Measurements from ENCODE around the gene IGF1R. TPM values are rescaled to one million over a fixed set of nuclear protein-coding genes. Genes with fewer than 3 reads are reported as not detected.

The IGF1R gene
- total RNA-seq, 1 experiment from 2014 or later = 71.3 TPM

DNA sequence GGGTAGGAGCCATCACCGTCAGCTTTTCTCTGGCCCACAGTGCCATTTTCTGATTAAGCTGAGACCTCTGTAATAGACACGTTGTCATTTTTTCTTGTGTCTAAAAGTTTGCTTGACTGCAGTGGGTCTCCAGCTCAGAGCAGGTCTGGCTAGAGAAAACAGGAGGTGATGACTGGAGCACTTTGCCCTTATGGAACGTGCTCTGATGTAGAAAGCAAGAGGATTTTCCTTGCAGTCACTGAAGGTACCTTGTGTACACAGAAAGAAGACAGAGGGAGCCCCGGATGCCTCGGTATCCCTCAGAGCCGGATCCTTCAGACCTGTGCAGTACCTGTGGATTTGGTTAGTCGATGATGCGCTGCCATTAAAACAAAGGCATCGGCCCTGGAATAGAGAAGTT lies 76.2 kb downstream of the IGF1R start:
- Histone ChIP-seq H3K27me3 (ENCODE audit: insufficient read depth, low read depth) (no peaks in the 10 kb centered on the region), H2AFZ (no peak overlapping the region), H3F3A (ENCODE audit: insufficient read depth, low read depth) (peaks cover 25% of the 10 kb centered on the region), H3K36me3 (ENCODE audit: low read depth) (no peaks in the 10 kb centered on the region), H3K4me1 (replicated peaks; ENCODE audit: insufficient read depth) (peaks cover 43% of the 10 kb centered on the region), H4K20me1 (ENCODE audit: insufficient read depth) (no peaks in the 10 kb centered on the region), H3K9me2 (ENCODE audit: insufficient read depth) (no peaks in the 10 kb centered on the region), H3K4me2 (no peak overlapping the region), H3K27ac (peak overlapping the region; percentile 91; the same call in 1 of the 2 replicates), H3K9me3 (ENCODE audit: insufficient read depth, low read depth) (no peaks in the 10 kb centered on the region), H3K79me2 (ENCODE audit: low read depth) (peaks cover 88% of the 10 kb centered on the region), H3K4me3 (no peak overlapping the region)
- intact Hi-C loops (cut with micrococcal nuclease; ENCODE audit: unreplicated experiment) = no loop called here
- ChIA-PET CTCF (interaction anchor here (0.6 kb wide), 1 partner anchor 46 kb away, joined by 3 read pairs; no protein-coding TSS in a partner anchor), POLR2A (ENCODE audit: unreplicated experiment) (interaction anchor here (0.6 kb wide), 1 partner anchor 388 kb away, joined by 6 read pairs; no protein-coding TSS in a partner anchor)
- DNase-seq = no peak
- BruUV-seq (replicated peaks) = no TSS peak
- TF ChIP-seq, protein P1, sequence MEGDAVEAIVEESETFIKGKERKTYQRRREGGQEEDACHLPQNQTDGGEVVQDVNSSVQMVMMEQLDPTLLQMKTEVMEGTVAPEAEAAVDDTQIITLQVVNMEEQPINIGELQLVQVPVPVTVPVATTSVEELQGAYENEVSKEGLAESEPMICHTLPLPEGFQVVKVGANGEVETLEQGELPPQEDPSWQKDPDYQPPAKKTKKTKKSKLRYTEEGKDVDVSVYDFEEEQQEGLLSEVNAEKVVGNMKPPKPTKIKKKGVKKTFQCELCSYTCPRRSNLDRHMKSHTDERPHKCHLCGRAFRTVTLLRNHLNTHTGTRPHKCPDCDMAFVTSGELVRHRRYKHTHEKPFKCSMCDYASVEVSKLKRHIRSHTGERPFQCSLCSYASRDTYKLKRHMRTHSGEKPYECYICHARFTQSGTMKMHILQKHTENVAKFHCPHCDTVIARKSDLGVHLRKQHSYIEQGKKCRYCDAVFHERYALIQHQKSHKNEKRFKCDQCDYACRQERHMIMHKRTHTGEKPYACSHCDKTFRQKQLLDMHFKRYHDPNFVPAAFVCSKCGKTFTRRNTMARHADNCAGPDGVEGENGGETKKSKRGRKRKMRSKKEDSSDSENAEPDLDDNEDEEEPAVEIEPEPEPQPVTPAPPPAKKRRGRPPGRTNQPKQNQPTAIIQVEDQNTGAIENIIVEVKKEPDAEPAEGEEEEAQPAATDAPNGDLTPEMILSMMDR (conservative IDR thresholded peaks at IDR 0.05) = no peak
- no peak for TF ChIP-seq EZH2 (IDR thresholded peaks at IDR 0.05; ENCODE audit: low read depth)

DNA sequence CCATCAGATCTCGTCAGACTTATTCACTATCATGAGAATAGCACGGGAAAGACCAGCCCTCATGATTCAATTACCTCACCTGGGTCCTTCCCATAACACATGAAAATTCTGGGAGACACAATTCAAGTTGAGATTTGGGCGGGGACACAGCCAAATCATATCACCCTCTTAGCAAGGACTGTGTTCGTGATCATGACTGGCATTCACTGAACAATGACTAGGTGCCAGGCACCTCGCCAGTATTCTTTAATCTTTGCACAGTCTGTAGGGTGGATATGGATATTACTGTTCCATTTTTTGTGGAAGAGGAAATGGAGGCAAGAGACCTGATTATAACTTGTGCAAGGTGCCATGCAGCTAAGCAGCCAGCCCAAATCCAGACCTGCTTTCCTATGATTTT lies 77.5 kb downstream of the IGF1R start:
- intact Hi-C loops (cut with micrococcal nuclease; ENCODE audit: unreplicated experiment) = loop anchor here (2.0 to 5.0 kb wide), 2 partner anchors 51 to 171 kb away; no protein-coding TSS in a partner anchor
- peak overlapping the region; percentile 91 for H3K27ac ChIP-seq
- CTCF ChIA-PET = no interaction called here

DNA sequence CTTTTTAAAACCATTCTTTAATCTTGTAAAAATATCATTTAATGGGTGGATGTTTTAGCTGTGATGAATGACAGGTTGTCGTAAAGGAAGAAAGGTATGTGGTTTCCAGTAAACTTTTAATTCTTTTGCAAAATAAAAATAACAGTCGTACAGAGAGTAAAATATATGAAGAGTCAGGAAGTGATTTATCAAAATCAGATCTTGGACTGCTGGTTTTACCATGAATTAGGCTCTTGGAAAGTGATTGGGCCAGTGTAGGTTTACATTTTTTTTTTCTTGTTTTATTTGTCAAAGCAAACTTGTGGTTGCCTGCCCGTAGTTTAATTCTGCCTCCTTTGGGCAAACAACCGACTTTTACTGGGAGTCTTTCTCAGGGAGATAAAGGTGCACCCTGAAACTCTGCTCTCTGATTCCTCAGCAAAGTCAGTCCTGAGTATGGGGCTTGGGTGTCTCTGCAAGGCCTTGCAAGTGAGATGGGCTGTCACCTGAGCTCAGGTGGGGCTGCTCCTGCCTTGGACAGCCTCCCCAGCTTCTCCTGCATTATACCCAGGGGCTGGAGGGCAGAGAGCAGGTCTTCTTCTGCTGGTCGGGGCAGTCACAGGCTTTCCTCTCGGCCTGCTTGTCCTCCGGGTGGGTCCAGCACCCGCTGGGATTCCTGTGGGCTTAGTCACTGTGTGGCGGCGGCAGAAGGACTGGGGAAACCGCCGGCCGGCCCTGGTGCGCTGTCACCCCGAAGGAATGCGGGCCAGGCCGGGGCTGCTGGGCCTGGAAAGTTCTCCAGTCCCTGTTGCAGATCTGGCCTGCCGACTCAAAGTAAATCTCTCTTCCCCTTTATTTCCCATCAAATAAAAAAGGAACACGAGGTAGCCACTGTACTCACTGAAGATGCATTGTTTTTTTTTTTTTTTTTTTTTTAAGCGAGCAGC lies 79.0 kb downstream of the IGF1R start:
- peak; percentile 94 to 97 for DNase-seq
- TSS peak; percentile 72 for BruUV-seq (replicated peaks)
- peak overlapping the region; percentile 91 for H3K27ac ChIP-seq
- peak overlapping the region; percentile 71 for H3K4me2 ChIP-seq
- no peaks in the 10 kb centered on the region for H3K9me3 ChIP-seq (ENCODE audit: insufficient read depth, low read depth)
- H2AFZ ChIP-seq = no peak overlapping the region
- H4K20me1 ChIP-seq (ENCODE audit: insufficient read depth) = no peaks in the 10 kb centered on the region
- H3F3A ChIP-seq (ENCODE audit: insufficient read depth, low read depth) = peaks cover 25% of the 10 kb centered on the region
- ChIA-PET CTCF (interaction anchor here (0.6 to 1.2 kb wide), 3 partner anchors 22 to 124 kb away, joined by 4 to 5 read pairs (median 5); no protein-coding TSS in a partner anchor), POLR2A (ENCODE audit: unreplicated experiment) (interaction anchor here (0.6 to 0.7 kb wide), 4 partner anchors 18 to 1994 kb away, joined by 3 to 13 read pairs (median 8); no protein-coding TSS in a partner anchor)
- intact Hi-C loops (cut with micrococcal nuclease; ENCODE audit: unreplicated experiment) = loop anchor here (1.0 to 5.0 kb wide), 4 partner anchors 50 to 169 kb away; partner anchors contain the start of gene IGF1R
- H3K4me3 ChIP-seq = peak overlapping the region; percentile 14; the same call in 1 of the 2 replicates
- H3K36me3 ChIP-seq (ENCODE audit: low read depth) = no peaks in the 10 kb centered on the region
- peaks cover 89% of the 10 kb centered on the region for H3K79me2 ChIP-seq (ENCODE audit: low read depth)
- TF ChIP-seq, protein P1 (conservative IDR thresholded peaks at IDR 0.05) = no peak
- TF ChIP-seq EZH2 (IDR thresholded peaks at IDR 0.05; ENCODE audit: low read depth) = no peak
- H3K27me3 ChIP-seq (ENCODE audit: insufficient read depth, low read depth) = no peaks in the 10 kb centered on the region
- no peaks in the 10 kb centered on the region for H3K9me2 ChIP-seq (ENCODE audit: insufficient read depth)
- peaks cover 45% of the 10 kb centered on the region for H3K4me1 ChIP-seq (replicated peaks; ENCODE audit: insufficient read depth)

More for the DNA sequence above, 77.5 kb downstream of the IGF1R start:
- Histone ChIP-seq H3F3A (ENCODE audit: insufficient read depth, low read depth) (peaks cover 25% of the 10 kb centered on the region), H3K9me3 (ENCODE audit: insufficient read depth, low read depth) (no peaks in the 10 kb centered on the region), H3K4me2 (peak overlapping the region; percentile 71), H4K20me1 (ENCODE audit: insufficient read depth) (no peaks in the 10 kb centered on the region), H2AFZ (no peak overlapping the region), H3K4me1 (replicated peaks; ENCODE audit: insufficient read depth) (peaks cover 45% of the 10 kb centered on the region), H3K36me3 (ENCODE audit: low read depth) (no peaks in the 10 kb centered on the region), H3K79me2 (ENCODE audit: low read depth) (peaks cover 89% of the 10 kb centered on the region), H3K9me2 (ENCODE audit: insufficient read depth) (no peaks in the 10 kb centered on the region), H3K4me3 (no peak overlapping the region; the same call in 1 of the 2 replicates), H3K27me3 (ENCODE audit: insufficient read depth, low read depth) (no peaks in the 10 kb centered on the region)
- POLR2A ChIA-PET (ENCODE audit: unreplicated experiment) = interaction anchor here (0.5 kb wide), 1 partner anchor 18 kb away, joined by 4 read pairs; no protein-coding TSS in a partner anchor
- TF ChIP-seq, protein P1 (conservative IDR thresholded peaks at IDR 0.05) = no peak
- TF ChIP-seq EZH2 (IDR thresholded peaks at IDR 0.05; ENCODE audit: low read depth) = no peak
- BruUV-seq (replicated peaks) = no TSS peak
- no peak for DNase-seq
